Activated CD4-positive, CD25-positive, alpha-beta regulatory T cell treated with anti-CD3 and anti-CD28 coated beads, Interleukin-2, amount 50 U/mL, for 72 hours (primary cell): ENCODE data around the gene HADHA.
A peak's percentile ranks its signal among the peaks of the same experiment; 100 is the strongest.
"Not testable (repeated sequence)": the region's sequence is repeated elsewhere in the genome, so short reads cannot be mapped to it uniquely, and the experiment has no call there.

Experiments
- DNase-seq: peaks from one replicate; pipeline ENCODE4 v3.0.0; 2021

Gene HADHA

DNA sequence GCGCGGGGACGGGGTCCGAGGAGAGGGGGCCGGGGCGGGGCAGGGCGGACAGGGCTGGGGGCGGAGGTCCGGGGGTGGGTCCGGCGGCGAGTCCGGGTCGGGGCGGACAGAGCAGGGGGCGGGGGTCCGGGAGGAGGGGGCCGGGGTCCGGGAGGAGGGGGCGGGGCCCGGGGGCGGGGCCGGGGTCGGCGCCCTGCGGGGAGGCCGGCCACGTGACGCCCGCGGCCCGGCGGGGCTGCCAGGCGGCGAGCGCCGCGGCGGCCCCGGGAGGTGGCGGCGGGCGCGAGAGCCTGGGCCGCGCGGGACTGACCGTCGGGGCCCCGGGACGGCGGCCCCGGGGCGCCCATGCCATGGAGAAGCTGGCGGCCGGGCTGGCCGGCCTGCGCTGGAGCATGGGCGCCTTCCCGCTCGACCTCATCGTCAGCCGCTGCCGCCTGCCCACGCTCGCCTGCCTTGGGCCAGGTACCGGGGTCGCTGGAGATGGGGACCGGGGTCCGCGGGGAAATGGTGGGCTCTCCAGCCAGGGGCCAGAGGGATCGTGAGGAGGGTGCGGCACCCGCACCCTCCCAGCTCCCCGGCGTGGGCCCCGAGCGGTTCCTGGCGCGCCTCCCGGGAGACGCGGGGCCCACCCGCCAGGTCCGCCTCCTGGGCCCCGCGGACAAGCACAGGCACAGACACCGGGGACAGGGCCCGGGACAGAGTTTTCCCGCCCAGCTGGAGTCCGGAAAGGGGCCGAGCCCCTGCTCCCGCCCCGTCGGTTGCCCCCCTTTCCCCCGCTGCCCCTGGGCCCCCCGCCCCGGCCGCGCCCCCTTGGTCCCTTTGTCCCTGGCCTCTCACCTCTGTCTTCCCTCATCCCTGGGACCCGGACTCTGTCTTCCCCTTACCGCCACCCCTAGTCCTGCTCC is 71.3 kb downstream of the HADHA start, which contains the start of gene GAREM2:
TSS of gene GAREM2 (plus strand) at position 218 of the 905 bp plus-strand sequence. CDS start at position 351, 133 bp downstream.
- no peak for DNase-seq

DNA sequence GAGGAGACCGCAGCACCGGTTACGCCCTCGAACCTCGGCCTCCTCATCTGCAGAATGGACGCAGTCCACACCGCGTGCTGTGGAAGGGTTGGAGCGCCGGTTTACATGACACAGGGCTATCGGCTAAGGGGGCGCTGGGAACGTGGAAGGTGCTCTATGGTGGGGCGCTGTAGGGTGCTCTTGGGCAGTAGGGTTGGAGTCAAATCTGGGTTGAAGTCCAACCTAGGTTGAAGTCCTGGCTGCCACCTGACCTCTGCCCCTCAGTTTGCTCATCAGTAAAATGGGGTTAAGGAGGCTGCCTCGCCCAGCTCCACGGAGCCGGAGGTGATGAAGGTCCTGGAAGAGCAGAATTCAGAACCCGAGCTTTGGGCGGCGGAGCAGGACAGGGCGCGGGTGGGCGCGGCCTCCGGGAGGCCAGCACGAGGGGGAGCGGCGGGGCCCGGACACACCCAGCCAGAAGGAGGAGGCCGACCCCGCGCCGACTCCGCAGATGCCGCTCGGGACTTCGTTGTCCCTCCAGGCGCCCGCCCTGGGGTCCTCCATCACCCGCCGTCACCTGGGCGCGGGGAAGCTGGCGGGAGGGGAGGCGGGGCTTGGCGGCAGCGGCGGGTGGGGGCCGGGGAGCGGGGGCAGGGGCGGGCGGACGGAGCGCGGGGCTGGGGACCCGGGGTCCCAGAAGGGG is 72.1 kb downstream of the HADHA start:
- no peak for DNase-seq

DNA sequence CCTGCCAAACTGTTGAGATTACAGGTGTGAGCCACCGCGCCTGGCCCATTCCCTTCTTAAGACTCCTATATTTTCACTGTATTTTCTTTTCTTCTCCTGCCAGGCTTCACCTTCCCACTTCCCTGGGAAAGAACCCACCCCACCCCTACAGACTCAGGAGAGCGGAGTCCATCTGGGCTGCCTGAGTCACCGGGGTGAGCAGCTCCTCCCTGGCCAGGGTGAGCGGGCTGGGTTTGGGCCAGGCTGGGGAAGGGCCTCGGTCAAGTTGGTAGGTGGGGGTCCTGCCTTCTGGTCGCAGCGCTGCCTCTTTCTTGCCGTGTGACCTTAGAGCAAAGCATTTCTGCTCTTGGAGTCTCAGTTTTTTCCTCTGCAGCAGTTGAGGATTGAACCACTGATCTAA is 73.6 kb downstream of the HADHA start:
- DNase-seq: no peak

DNA sequence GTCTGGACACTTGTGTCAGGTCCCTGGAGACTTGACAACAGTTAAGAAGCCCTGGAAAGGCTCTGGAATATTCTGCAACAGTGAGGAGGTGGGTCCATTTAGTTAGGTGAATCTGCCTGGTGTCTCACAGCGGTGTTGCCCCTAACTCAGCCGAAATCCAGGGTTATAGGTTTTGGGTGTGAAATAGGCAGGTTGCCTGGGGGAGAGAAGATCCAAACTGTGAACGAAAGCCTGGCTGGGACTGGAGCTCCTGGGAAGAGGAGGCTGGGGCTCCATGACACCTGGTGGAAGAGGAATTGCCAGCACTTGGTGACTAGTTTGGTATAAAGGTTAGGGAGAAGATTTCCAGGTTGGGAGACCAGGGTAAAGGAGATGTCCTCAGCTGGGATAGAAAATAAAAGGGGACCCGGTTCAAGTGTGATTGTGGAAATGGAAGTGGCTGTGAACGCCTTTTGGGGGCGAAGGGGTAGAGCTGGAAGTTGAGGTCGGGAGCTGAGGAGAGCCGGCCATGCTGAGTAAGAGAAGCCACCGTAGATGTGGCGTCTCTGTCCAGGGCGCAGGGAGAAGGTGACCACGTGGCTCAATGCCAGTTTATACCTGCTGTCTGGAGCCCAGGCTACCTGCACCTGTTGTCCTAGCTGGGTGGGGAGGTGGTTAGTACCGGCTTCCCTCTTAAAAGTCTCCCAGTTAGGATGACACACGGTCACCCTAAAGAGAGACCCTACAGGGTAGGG is 74.6 kb downstream of the HADHA start:
- DNase-seq: no peak

DNA sequence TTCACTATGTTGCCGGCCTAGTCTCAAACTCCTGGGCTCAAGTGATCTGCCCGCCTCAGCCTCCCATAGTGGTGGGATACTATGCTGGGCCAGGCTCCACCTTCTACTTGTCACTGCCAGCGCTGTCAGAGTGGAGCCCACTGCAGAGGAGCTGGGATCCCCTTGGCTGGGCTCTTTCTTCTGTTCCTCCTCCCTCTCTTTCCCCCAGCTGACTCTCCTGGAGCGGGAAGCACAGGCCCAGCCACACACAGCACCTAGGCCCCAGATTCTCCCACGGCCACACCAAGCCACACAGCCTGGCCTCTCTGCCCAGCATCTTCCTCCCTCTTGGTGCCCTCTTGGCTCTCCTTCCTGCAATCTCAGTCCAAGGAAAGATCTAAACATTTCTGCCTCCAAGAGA is 75.2 kb downstream of the HADHA start:
- no peak for DNase-seq

DNA sequence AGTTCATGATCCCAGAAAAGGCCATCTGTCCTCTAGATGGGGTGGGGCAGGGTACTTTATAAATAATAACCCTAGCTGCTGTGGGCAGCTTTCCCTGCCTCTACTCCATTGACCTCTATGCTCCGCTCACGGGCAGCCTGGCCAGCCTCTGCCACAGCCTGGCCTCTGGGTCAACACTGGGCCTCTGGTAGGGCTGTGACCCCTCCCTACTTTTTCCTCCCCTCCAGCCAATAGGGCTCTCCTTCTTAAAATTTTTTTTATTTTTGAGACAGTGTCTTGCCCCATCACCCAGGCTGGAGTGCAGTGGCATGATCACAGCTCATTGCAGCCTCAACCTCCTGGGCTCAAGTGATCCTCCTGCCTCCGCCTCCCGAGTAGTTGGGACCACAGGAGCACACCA is 75.6 kb downstream of the HADHA start:
- DNase-seq: no peak

DNA sequence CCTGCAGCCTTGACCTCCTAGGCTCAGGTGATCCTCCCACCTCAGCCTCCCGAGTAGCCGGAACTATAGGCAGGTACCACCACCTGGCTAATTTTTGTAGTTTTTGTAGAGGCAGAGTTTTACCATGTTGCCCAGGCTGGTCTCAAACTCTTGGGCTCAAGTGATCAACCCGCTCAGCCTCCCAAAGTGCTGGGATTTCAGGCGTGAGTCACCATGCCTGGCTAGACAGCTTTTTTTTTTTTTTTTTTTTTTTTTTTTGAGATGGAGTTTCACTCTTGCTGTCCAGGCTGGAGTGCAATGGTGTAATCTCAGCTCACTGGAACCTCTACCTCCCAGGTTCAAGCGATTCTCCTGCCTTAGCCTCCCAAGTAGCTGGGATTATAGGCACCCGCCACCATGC is 77.9 kb downstream of the HADHA start:
- DNase-seq: not testable (repeated sequence)

DNA sequence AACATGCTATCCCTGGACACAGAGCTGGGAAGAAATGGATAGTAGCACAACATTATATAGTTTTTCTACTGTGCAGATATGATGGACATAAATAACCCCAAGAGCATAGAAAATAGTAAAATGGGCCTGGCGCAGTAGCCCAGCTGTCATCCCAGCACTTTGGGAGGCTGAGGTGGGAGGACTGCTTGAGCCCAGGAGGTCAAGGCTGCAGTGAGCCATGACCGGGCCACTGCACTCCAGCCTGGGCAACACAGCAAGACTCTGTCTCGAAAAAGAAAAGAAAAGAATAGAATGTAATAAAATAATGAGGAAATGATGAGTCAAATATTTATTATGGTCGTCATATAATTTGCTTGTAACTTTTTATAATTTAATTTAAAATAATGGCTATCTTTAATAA is 79.0 kb downstream of the HADHA start:
- DNase-seq: no peak

DNA sequence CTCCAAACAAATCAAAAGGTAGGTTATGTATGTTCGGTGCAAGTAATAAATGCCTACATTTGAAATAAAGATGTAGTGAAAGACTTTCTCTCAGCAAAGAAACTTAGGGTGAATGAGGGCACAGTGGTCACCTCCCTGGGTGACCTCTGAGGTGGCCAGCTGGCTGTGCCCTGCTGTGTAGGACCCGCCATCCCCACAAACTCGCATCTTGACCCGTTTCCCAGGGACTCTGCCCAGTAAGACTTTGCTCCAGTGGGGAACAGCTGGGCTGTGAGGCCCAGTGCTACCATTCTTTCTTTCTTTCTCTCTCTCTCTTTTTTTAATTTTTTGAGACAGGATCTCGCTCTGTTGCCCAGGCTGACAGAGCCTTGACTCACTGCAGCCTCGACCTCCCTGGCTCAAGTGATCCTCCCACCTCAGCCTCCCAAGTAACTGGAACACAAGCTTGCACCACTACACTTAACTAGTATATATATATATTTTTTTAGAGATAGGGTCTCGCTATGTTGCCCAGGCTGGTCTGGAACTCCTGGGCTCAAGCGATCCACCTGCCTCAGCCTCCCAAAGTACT is 79.7 kb downstream of the HADHA start:
- DNase-seq: no peak

DNA sequence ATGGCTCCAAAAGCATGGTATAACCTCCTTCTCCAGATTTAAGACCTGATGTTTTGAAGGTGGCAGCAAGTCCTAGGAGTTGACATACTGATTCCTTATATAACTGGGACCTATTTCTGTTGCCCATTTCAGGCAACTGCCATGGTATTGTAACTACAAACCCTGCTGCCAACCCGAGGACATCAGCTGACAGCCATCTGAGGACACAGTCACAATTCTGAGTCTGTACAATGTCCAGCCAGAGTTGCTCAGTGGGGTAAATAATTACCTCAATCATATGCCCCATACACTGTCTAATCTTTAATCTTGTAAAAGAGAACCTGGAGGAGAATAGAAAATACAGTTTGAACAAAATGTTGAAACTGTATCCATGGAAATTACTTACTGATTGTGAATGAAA is 80.2 kb downstream of the HADHA start:
- no peak for DNase-seq

DNA sequence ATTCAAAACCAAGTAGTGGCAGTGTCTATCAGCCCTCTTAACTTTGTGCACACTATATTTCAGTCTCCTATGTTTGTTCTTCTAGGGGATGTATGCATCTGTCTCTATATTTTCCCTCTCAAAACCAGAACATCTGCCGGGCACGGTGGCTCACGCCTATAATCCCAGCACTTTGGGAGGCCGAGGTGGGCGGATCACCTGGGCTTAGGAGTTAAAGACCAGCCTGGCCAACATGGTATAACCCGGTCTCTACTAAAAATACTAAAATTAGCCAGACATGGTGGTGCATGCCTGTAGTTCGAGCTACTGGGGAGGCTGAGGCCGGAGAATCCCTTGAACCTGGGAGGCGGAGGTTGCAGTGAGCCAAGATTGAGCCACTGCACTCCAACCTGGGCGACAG is 81.5 kb downstream of the HADHA start:
- no peak for DNase-seq

DNA sequence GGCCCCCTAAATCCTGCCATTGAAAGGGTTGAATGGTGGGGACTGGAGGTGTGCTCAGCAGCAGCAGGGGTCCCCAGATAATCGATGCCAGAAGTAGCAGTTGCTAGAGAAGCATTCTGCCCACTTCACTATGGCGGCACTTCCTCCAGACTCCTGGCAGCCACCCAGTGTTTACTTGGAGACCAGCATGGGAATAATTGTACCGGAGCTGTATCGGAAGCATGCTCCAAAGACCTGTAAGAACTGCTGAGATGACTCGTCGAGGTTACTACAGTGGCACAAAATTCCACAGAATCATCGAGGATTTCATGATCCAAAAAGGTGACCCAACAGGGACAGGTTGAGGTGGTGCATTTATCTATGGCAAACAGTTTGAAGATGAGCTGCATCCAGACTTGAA is 82.5 kb downstream of the HADHA start:
- no peak for DNase-seq

DNA sequence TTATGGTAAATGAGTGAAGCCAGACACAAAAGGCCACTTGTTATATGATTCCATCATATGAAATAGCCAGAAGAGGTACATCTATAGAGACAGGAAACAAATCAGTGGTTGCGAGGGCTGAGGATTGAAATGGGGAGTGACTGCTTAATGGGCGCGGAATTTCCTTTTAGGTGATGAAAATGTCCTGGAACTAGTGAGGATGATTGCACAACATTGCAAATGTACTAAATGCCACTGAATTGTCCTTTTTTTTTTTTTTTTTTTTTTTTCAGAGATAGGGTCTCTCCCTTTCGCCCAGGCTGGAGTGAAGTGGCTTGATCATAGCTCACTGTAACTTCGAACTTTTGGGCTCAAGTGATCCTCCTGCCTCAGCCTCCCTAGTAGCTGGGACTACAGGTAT is 86.9 kb downstream of the HADHA start:
- DNase-seq: no peak

DNA sequence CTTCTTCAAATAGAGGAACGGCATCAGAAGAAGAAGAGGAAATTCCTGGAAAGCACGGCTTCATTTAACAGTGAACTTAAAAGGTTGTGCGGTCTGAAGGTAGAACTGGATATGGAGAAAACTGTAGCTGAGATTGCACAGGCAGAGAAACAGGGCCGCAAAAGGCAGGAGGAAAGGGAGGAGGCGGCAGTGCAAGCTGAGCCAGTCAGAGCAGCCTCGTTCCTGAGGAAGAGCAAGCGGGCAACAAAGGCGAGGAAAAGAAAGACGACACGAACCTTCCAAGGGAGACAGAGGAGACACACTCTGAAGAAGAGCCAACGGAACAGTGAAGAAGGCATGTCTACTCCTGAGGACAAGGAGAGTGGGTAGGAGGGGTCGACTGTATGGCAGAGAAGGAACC is 94.2 kb downstream of the HADHA start:
- no peak for DNase-seq

DNA sequence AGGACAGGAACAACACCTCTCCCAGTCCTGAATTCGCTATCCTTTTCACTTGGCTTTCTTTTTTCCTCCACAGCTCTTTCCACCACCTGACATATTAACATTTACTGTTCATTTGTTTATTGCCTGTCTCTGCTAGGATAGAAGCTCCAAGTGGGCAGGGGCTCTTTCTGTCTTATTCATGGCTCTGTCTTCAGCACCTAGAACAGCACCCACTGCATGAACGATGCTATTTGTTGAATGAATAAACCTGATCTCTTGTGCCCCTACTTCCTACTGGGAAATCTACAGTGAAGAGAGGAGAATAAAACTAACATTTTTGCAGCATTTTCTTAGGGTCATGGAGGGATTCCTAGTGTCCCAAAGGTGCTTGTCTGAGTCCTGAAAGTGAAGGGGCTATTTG is 95.9 kb downstream of the HADHA start:
- DNase-seq: no peak

DNA sequence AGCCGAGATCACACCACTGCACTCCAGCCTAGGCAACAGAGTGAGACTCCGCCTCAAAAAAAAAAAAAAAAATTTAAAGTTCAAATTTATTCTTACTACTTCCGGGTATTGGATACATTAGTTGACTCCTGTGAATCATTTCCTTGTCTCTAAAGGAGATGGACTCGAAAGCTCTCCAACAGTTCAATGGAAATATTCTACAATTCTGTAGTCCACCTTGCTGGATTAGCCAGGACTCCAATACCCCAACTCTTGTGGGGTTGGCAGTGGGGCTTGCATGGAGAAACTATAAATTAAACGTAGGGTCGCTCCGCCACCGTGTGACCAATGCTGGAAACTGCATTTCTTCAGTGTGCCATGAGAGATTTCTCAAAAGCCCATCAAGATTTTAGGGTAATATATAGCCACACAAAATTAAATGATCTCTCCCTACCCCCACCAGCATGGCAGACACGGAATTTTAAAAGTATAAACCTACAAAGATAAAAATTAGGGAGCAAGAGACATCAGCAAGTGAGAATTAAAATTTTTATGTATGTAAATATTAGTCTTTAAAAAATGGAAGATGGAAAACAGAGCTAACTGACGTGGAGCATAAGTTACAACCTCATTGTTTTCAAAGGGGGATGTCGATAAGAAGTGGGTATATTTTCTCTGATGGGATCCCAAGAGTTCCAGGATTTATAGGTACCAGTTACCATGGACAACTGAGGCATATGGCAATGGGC is 99.3 kb downstream of the HADHA start:
- peak; percentile 52 for DNase-seq

DNA sequence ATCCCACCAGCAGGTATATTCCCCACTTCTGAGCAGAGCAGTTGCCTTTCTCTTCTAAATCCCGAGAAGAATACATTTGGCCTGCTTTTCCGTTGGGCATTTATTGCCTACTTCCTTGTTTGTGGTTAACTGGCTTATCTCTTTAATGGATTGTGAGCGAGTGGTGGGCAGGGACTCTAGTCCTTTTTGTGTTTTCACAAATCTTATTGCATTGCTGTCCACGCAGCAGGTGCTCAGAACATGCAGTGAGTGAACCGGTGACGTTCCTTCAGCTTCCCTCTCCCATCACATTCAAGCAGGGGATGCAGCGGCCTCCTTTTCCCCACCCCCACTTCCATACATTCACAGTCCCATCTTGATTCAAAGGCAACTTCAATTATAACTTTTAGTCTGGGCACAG is 100.4 kb downstream of the HADHA start:
- DNase-seq: no peak

DNA sequence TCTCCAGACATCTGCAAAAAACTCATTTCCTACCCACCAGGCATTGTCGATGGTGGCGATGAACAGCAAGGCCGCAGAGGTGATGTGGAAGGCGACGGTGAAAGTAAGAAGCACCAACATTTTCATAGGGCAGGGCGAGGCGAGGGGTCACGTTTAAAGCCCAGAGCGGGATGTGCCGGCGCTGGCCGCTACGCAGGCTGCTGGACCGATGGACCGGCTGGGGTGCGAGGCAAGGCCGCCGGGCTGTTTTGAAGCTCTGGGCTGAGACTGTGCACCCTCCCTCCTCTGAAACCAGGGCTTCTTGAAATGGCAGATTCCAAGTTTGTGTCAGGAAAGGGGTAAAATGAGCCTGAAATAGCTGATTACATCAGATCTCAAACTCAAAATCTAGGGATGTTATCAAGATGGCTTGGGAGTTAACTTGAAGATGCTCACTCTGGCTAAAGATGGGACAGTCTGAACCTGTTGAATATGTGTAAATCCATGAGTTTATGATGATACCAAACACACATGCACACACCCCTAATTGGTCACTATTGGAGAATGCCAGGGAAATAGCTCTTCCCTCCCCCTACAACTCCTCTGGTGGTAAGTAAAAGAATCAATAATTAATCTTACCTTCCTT is 103.2 kb downstream of the HADHA start:
- no peak for DNase-seq
